ENCODE results near the gene COL5A1.

Gene COL5A1

GRCh38 chr9:134792627-134793026 lies 151.0 kb downstream of the COL5A1 start:
- DNase-seq (ENCODE audit: low spot score): no peak

GRCh38 chr9:134793288-134794188 lies 151.9 kb downstream of the COL5A1 start:
- DNase-seq (ENCODE audit: low spot score): no peak

- no peak for DNase-seq (ENCODE audit: low spot score)
These were observed 153.2 kb downstream of the COL5A1 start for GRCh38 chr9:134794663-134795370.

GRCh38 chr9:134795446-134795845 lies 153.8 kb downstream of the COL5A1 start:
- no peak for DNase-seq (ENCODE audit: low spot score)

GRCh38 chr9:134796882-134797281 lies 155.3 kb downstream of the COL5A1 start:
- no peak for DNase-seq (ENCODE audit: low spot score)

- DNase-seq (ENCODE audit: low spot score): no peak
These were observed 159.3 kb downstream of the COL5A1 start for GRCh38 chr9:134800791-134801339.

GRCh38 chr9:134802216-134802795 lies 160.7 kb downstream of the COL5A1 start:
- DNase-seq (ENCODE audit: low spot score): no peak

- DNase-seq (ENCODE audit: low spot score): no peak
These were observed 163.3 kb downstream of the COL5A1 start for GRCh38 chr9:134804871-134805270.

- no peak for DNase-seq (ENCODE audit: low spot score)
These were observed 166.3 kb downstream of the COL5A1 start for GRCh38 chr9:134807716-134808446.

- DNase-seq (ENCODE audit: low spot score): no peak
These were observed 166.8 kb downstream of the COL5A1 start for GRCh38 chr9:134808447-134808792.

- DNase-seq (ENCODE audit: low spot score): no peak
These were observed 167.7 kb downstream of the COL5A1 start for GRCh38 chr9:134809292-134809691.

GRCh38 chr9:134809826-134810225 lies 168.2 kb downstream of the COL5A1 start:
- no peak for DNase-seq (ENCODE audit: low spot score)

GRCh38 chr9:134811079-134811672 lies 169.6 kb downstream of the COL5A1 start:
- no peak for DNase-seq (ENCODE audit: low spot score)

GRCh38 chr9:134811673-134812342 lies 170.2 kb downstream of the COL5A1 start:
- no peak for DNase-seq (ENCODE audit: low spot score)

GRCh38 chr9:134812343-134812673 lies 170.7 kb downstream of the COL5A1 start:
- DNase-seq (ENCODE audit: low spot score): no peak

- DNase-seq (ENCODE audit: low spot score): no peak
These were observed 172.2 kb downstream of the COL5A1 start for GRCh38 chr9:134813841-134814240.

- DNase-seq (ENCODE audit: low spot score): no peak
These were observed 173.1 kb downstream of the COL5A1 start for GRCh38 chr9:134814598-134815215.

GRCh38 chr9:134815435-134816214 lies 174.0 kb downstream of the COL5A1 start:
- no peak for DNase-seq (ENCODE audit: low spot score)

GRCh38 chr9:134816264-134816663 lies 174.7 kb downstream of the COL5A1 start:
- DNase-seq (ENCODE audit: low spot score): no peak

GRCh38 chr9:134818000-134818568 lies 176.5 kb downstream of the COL5A1 start:
- no peak for DNase-seq (ENCODE audit: low spot score)

Data from D341Med (cell line).